GM12864 (cell line): ENCODE results near the gene TBC1D22A.

Experiments used
- DNase-seq: peaks from one replicate; pipeline ENCODE4 v3.0.0-alpha.2; 2011; ENCODE audit warnings: low read depth
- H3K4me3 ChIP-seq: 2 replicates; pipeline ENCODE4 v1.5.1; 2011; ENCODE audit warnings: mild to moderate bottlenecking, low read depth, low read length, control low read depth
- CTCF ChIP-seq: IDR thresholded peaks from 2 replicates; pipeline ENCODE4 v1.5.1; 2011; ENCODE audit warnings: low read depth, mild to moderate bottlenecking, moderate library complexity, low read length, control low read depth, inconsistent platforms; ENCODE audit errors: missing control alignments

TBC1D22A gene

GRCh38 chr22:47143249-47143938 is 380.9 kb downstream of the TBC1D22A start:
- no peak for DNase-seq
- no peak overlapping the region for H3K4me3 ChIP-seq
- no peak for TF ChIP-seq CTCF

GRCh38 chr22:47144076-47144765 is 381.8 kb downstream of the TBC1D22A start:
- H3K4me3 ChIP-seq = no peak overlapping the region
- no peak for DNase-seq
- no peak for TF ChIP-seq CTCF

GRCh38 chr22:47144791-47145425 is 382.5 kb downstream of the TBC1D22A start:
- no peak for TF ChIP-seq CTCF
- DNase-seq = no peak
- no peak overlapping the region for H3K4me3 ChIP-seq

- no peak for DNase-seq
- TF ChIP-seq CTCF = no peak
- H3K4me3 ChIP-seq = no peak overlapping the region
Measured at GRCh38 chr22:47145883-47146282, 383.4 kb downstream of the TBC1D22A start.

GRCh38 chr22:47146391-47146790 is 383.9 kb downstream of the TBC1D22A start:
- no peak for TF ChIP-seq CTCF
- H3K4me3 ChIP-seq = no peak overlapping the region
- no peak for DNase-seq

- no peak for DNase-seq
- TF ChIP-seq CTCF = no peak
- H3K4me3 ChIP-seq = no peak overlapping the region
Measured at GRCh38 chr22:47146941-47147340, 384.5 kb downstream of the TBC1D22A start.
